Progenitor cell of endocrine pancreas (in vitro differentiated cells): ENCODE results near the gene RASA1. TPM values are rescaled to one million over a fixed set of nuclear protein-coding genes. Genes with fewer than 3 reads are reported as not detected.
A peak's percentile ranks its signal among the peaks of the same experiment; 100 is the strongest.

ENCODE experiments used
- DNase-seq: peaks from one replicate; pipeline ENCODE4 v3.0.0; 2021; ENCODE audit warnings: low spot score; ENCODE audit not compliant: unreplicated experiment
- H3K27ac Mint-ChIP-seq: 2 replicates; pipeline ENCODE4 v1.8.0; 2021; ENCODE audit warnings: mild to moderate bottlenecking, moderate library complexity, mixed read lengths
- H3K27me3 Mint-ChIP-seq: 2 replicates; pipeline ENCODE4 v1.8.0; 2021; ENCODE audit warnings: mixed read lengths
- H3K36me3 Mint-ChIP-seq: 2 replicates; pipeline ENCODE4 v1.8.0; 2022; ENCODE audit warnings: mixed read lengths; ENCODE audit not compliant: insufficient read depth
- H3K4me1 Mint-ChIP-seq: 2 replicates; pipeline ENCODE4 v1.8.0; 2021; ENCODE audit warnings: low read depth, mixed read lengths
- H3K4me3 Mint-ChIP-seq: 2 replicates; pipeline ENCODE4 v1.8.0; 2021; ENCODE audit warnings: low read depth, mild to moderate bottlenecking, moderate library complexity, mixed read lengths
- H3K9me3 Mint-ChIP-seq: 2 replicates; pipeline ENCODE4 v1.8.0; 2021; ENCODE audit warnings: low read depth, mixed read lengths
- CTCF ChIP-seq: fragments of 200-600 bp; sonication (generic); IDR thresholded peaks from one replicate; pipeline ENCODE4 v1.5.0; 2021; ENCODE audit warnings: antibody characterized with exemption, mild to moderate bottlenecking; ENCODE audit not compliant: unreplicated experiment
- total RNA-seq: library from RNA; stranded (reverse); gene quantifications from 2 replicates; pipeline ENCODE4 v1.2.1, GENCODE V29; 2021

The RASA1 gene
- total RNA-seq, 1 donor from 2014 or later = 42.6 TPM

- Mint-ChIP-seq H3K27me3 (no peaks in the 10 kb centered on the region), H3K4me3 (no peak overlapping the region), H3K27ac (no peak overlapping the region), H3K4me1 (peaks cover 23% of the 10 kb centered on the region), H3K36me3 (peaks cover 32% of the 10 kb centered on the region), H3K9me3 (no peaks in the 10 kb centered on the region)
- DNase-seq = no peak
- TF ChIP-seq CTCF = no peak
Observed at GRCh38 chr5:87394411-87395165, 126.9 kb downstream of the RASA1 start.

- H3K9me3 Mint-ChIP-seq = no peaks in the 10 kb centered on the region
- H3K27ac Mint-ChIP-seq = peak overlapping the region; percentile 83
- H3K27me3 Mint-ChIP-seq = no peaks in the 10 kb centered on the region
- no peak for TF ChIP-seq CTCF
- H3K36me3 Mint-ChIP-seq = peaks cover 25% of the 10 kb centered on the region
- no peak for DNase-seq
- H3K4me1 Mint-ChIP-seq = peaks cover 8% of the 10 kb centered on the region
- no peak overlapping the region for H3K4me3 Mint-ChIP-seq
Observed at GRCh38 chr5:87398981-87399614, 131.4 kb downstream of the RASA1 start.

- no peaks in the 10 kb centered on the region for H3K9me3 Mint-ChIP-seq
- DNase-seq = no peak
- no peak overlapping the region for H3K4me3 Mint-ChIP-seq
- H3K4me1 Mint-ChIP-seq = peaks cover 8% of the 10 kb centered on the region
- no peak for TF ChIP-seq CTCF
- H3K27ac Mint-ChIP-seq = no peak overlapping the region
- H3K27me3 Mint-ChIP-seq = no peaks in the 10 kb centered on the region
- H3K36me3 Mint-ChIP-seq = peaks cover 29% of the 10 kb centered on the region
Observed at GRCh38 chr5:87399720-87400119, 132.0 kb downstream of the RASA1 start.

- H3K27me3 Mint-ChIP-seq = no peaks in the 10 kb centered on the region
- no peaks in the 10 kb centered on the region for H3K9me3 Mint-ChIP-seq
- H3K4me3 Mint-ChIP-seq = no peak overlapping the region
- DNase-seq = no peak
- no peak overlapping the region for H3K27ac Mint-ChIP-seq
- H3K36me3 Mint-ChIP-seq = peaks cover 26% of the 10 kb centered on the region
- H3K4me1 Mint-ChIP-seq = peaks cover 3% of the 10 kb centered on the region
- peak; percentile 76 for TF ChIP-seq CTCF
Observed at GRCh38 chr5:87400305-87400899, 132.7 kb downstream of the RASA1 start.

- Mint-ChIP-seq H3K27me3 (no peaks in the 10 kb centered on the region), H3K4me3 (no peak overlapping the region), H3K4me1 (peaks cover 3% of the 10 kb centered on the region), H3K9me3 (no peaks in the 10 kb centered on the region), H3K27ac (no peak overlapping the region), H3K36me3 (peaks cover 30% of the 10 kb centered on the region)
- TF ChIP-seq CTCF = no peak
- DNase-seq = no peak
Observed at GRCh38 chr5:87401626-87402025, 133.9 kb downstream of the RASA1 start.
